WTC11 (cell line): ENCODE measurements around the gene CEP295NL. TPM values are rescaled to one million over a fixed set of nuclear protein-coding genes. Genes with fewer than 3 reads are reported as not detected.

ENCODE experiments used
- ATAC-seq: fragments of 200-7000 bp; cut with Tn5 transposase; 2 replicates; pipeline ENCODE4 v1.10.0; 2021; ENCODE audit warnings: mild to moderate bottlenecking, moderate library complexity
- CTCF ChIA-PET: fragments of 300-600 bp; sonication (Branson Sonifier 250); formaldehyde crosslinking; loops from one replicate; lab custom pipeline; 2021; ENCODE audit warnings: antibody characterized with exemption; lab: Charles Lee
- POLR2A ChIA-PET: fragments of 350-600 bp; sonication (Branson Sonifier 250); formaldehyde crosslinking; loops from one replicate; lab custom pipeline; 2021; ENCODE audit warnings: antibody characterized with exemption; lab: Charles Lee
- DNase-seq: peaks from one replicate; pipeline ENCODE4 v3.0.0; 2021; ENCODE audit warnings: low spot score
- H3K27ac Mint-ChIP-seq: 2 replicates; pipeline ENCODE4 v1.8.0; 2021; ENCODE audit warnings: mixed read lengths
- H3K27me3 Mint-ChIP-seq: 2 replicates; pipeline ENCODE4 v1.8.0; 2021; ENCODE audit warnings: low read depth, mild to moderate bottlenecking, moderate library complexity, mixed read lengths
- H3K36me3 Mint-ChIP-seq: 2 replicates; pipeline ENCODE4 v1.8.0; 2021; ENCODE audit warnings: mixed read lengths
- H3K4me1 Mint-ChIP-seq: 2 replicates; pipeline ENCODE4 v1.8.0; 2022; ENCODE audit warnings: mixed read lengths
- H3K4me3 Mint-ChIP-seq: 2 replicates; pipeline ENCODE4 v1.8.0; 2021; ENCODE audit warnings: mild to moderate bottlenecking, moderate library complexity, mixed read lengths
- H3K9me3 Mint-ChIP-seq: 2 replicates; pipeline ENCODE4 v1.8.0; 2021; ENCODE audit warnings: mixed read lengths
- ARID4B ChIP-seq: sonication (generic); formaldehyde crosslinking; IDR thresholded peaks from 2 replicates; pipeline ENCODE4 v1.8.0; 2023; ENCODE audit warnings: missing genetic modification reagents, mild to moderate bottlenecking, borderline replicate concordance
- E2F1 ChIP-seq: sonication (generic); formaldehyde crosslinking; IDR thresholded peaks from 2 replicates; pipeline ENCODE4 v1.8.0; 2022; ENCODE audit warnings: mild to moderate bottlenecking, missing genetic modification reagents
- FOXP4 ChIP-seq: sonication (generic); formaldehyde crosslinking; IDR thresholded peaks from 2 replicates; pipeline ENCODE4 v1.8.0; 2022; ENCODE audit warnings: mild to moderate bottlenecking, missing genetic modification reagents
- MLX ChIP-seq: sonication (generic); formaldehyde crosslinking; IDR thresholded peaks from 2 replicates; pipeline ENCODE4 v1.8.1; 2023; ENCODE audit warnings: mild to moderate bottlenecking, missing genetic modification reagents, moderate library complexity
- NR3C1 ChIP-seq: sonication (generic); formaldehyde crosslinking; conservative IDR thresholded peaks from 2 replicates; pipeline ENCODE4 v1.8.1; 2023; ENCODE audit warnings: low read depth, mild to moderate bottlenecking, missing genetic modification reagents
- SMAD3 ChIP-seq: sonication (generic); formaldehyde crosslinking; IDR thresholded peaks from 2 replicates; pipeline ENCODE4 v1.8.0; 2022; ENCODE audit warnings: missing genetic modification reagents, mild to moderate bottlenecking, borderline replicate concordance
- ZBTB21 ChIP-seq: sonication (generic); formaldehyde crosslinking; IDR thresholded peaks from 2 replicates; pipeline ENCODE4 v1.8.1; 2023; ENCODE audit warnings: mild to moderate bottlenecking, missing genetic modification reagents, borderline replicate concordance
- ZMAT4 ChIP-seq: fragments of 250-450 bp; sonication (Bioruptor Pico); IDR thresholded peaks from 2 replicates; pipeline ENCODE4 v1.9.0; 2021; ENCODE audit warnings: mild to moderate bottlenecking
- ZNF232 ChIP-seq: sonication (generic); formaldehyde crosslinking; IDR thresholded peaks from 2 replicates; pipeline ENCODE4 v1.8.0; 2022; ENCODE audit warnings: mild to moderate bottlenecking, missing genetic modification reagents
- ZNF263 ChIP-seq: sonication (generic); formaldehyde crosslinking; IDR thresholded peaks from 2 replicates; pipeline ENCODE4 v1.8.1; 2022; ENCODE audit warnings: low read depth, mild to moderate bottlenecking, moderate library complexity, missing genetic modification reagents
- ZNF416 ChIP-seq: fragments of 250-450 bp; sonication (Bioruptor Pico); IDR thresholded peaks from 2 replicates; pipeline ENCODE4 v1.9.0; 2021; ENCODE audit warnings: mild to moderate bottlenecking, inconsistent platforms
- ZNF423 ChIP-seq: fragments of 250-450 bp; sonication (Bioruptor Pico); IDR thresholded peaks from 2 replicates; pipeline ENCODE4 v2.1.2; 2022; ENCODE audit warnings: mild to moderate bottlenecking, moderate library complexity
- total RNA-seq: library from RNA; stranded (reverse); gene quantifications from 3 replicates; pipeline ENCODE4 v1.2.3, GENCODE V29; 2021
- TF ChIP-seq, protein P1 (sequence below): fragments of 250-450 bp; sonication (Bioruptor Pico); IDR thresholded peaks from 2 replicates; pipeline ENCODE4 v1.9.0; 2021; ENCODE audit warnings: mild to moderate bottlenecking
- TF ChIP-seq, protein P2 (sequence below): fragments of 250-450 bp; sonication (Bioruptor Pico); IDR thresholded peaks from 2 replicates; pipeline ENCODE4 v1.9.0; 2021; ENCODE audit warnings: mild to moderate bottlenecking, borderline replicate concordance

The CEP295NL gene
- total RNA-seq, 1 experiment from 2014 or later = 0.61 TPM

- no peak for TF ChIP-seq ARID4B (CRISPR knock-in tag)
- TF ChIP-seq ZBTB21 (CRISPR knock-in tag) = no peak
- no peak for TF ChIP-seq ZNF263 (CRISPR knock-in tag)
- no peak for TF ChIP-seq FOXP4 (CRISPR knock-in tag)
- TF ChIP-seq, protein P1, sequence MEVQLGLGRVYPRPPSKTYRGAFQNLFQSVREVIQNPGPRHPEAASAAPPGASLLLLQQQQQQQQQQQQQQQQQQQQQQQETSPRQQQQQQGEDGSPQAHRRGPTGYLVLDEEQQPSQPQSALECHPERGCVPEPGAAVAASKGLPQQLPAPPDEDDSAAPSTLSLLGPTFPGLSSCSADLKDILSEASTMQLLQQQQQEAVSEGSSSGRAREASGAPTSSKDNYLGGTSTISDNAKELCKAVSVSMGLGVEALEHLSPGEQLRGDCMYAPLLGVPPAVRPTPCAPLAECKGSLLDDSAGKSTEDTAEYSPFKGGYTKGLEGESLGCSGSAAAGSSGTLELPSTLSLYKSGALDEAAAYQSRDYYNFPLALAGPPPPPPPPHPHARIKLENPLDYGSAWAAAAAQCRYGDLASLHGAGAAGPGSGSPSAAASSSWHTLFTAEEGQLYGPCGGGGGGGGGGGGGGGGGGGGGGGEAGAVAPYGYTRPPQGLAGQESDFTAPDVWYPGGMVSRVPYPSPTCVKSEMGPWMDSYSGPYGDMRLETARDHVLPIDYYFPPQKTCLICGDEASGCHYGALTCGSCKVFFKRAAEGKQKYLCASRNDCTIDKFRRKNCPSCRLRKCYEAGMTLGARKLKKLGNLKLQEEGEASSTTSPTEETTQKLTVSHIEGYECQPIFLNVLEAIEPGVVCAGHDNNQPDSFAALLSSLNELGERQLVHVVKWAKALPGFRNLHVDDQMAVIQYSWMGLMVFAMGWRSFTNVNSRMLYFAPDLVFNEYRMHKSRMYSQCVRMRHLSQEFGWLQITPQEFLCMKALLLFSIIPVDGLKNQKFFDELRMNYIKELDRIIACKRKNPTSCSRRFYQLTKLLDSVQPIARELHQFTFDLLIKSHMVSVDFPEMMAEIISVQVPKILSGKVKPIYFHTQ (CRISPR knock-in tag) = no peak
- TF ChIP-seq SMAD3 (CRISPR knock-in tag) = no peak
These were observed 4.7 kb downstream of the CEP295NL start (continued) for GRCh38 chr17:78898075-78898836.

- H3K27ac Mint-ChIP-seq = no peak overlapping the region; the same call in 1 of the 2 replicates
- no peaks in the 10 kb centered on the region for H3K27me3 Mint-ChIP-seq
- CTCF ChIA-PET = interaction anchor here (0.5 to 2.3 kb wide), 2 partner anchors 32 to 691 kb away, joined by 6 to 10 read pairs; no protein-coding TSS in a partner anchor
- no peak overlapping the region for H3K4me3 Mint-ChIP-seq
- no peaks in the 10 kb centered on the region for H3K36me3 Mint-ChIP-seq
- POLR2A ChIA-PET = interaction anchor here (0.6 kb wide), 1 partner anchor 326 kb away, joined by 3 read pairs; no protein-coding TSS in a partner anchor
- no peak for DNase-seq
- peaks cover 16% of the 10 kb centered on the region for H3K4me1 Mint-ChIP-seq
- no peak for ATAC-seq
- no peaks in the 10 kb centered on the region for H3K9me3 Mint-ChIP-seq
- TF ChIP-seq ZNF232 (CRISPR knock-in tag) (no peak), ZNF423 (CRISPR knock-in tag) (no peak), E2F1 (no peak), ZMAT4 (CRISPR knock-in tag) (no peak), ZNF416 (CRISPR knock-in tag) (no peak), MLX (CRISPR knock-in tag) (no peak), NR3C1 (CRISPR knock-in tag) (no peak)
- TF ChIP-seq, protein P2, sequence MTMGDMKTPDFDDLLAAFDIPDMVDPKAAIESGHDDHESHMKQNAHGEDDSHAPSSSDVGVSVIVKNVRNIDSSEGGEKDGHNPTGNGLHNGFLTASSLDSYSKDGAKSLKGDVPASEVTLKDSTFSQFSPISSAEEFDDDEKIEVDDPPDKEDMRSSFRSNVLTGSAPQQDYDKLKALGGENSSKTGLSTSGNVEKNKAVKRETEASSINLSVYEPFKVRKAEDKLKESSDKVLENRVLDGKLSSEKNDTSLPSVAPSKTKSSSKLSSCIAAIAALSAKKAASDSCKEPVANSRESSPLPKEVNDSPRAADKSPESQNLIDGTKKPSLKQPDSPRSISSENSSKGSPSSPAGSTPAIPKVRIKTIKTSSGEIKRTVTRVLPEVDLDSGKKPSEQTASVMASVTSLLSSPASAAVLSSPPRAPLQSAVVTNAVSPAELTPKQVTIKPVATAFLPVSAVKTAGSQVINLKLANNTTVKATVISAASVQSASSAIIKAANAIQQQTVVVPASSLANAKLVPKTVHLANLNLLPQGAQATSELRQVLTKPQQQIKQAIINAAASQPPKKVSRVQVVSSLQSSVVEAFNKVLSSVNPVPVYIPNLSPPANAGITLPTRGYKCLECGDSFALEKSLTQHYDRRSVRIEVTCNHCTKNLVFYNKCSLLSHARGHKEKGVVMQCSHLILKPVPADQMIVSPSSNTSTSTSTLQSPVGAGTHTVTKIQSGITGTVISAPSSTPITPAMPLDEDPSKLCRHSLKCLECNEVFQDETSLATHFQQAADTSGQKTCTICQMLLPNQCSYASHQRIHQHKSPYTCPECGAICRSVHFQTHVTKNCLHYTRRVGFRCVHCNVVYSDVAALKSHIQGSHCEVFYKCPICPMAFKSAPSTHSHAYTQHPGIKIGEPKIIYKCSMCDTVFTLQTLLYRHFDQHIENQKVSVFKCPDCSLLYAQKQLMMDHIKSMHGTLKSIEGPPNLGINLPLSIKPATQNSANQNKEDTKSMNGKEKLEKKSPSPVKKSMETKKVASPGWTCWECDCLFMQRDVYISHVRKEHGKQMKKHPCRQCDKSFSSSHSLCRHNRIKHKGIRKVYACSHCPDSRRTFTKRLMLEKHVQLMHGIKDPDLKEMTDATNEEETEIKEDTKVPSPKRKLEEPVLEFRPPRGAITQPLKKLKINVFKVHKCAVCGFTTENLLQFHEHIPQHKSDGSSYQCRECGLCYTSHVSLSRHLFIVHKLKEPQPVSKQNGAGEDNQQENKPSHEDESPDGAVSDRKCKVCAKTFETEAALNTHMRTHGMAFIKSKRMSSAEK (CRISPR knock-in tag) = no peak
- TF ChIP-seq, protein P1 (CRISPR knock-in tag) = no peak
These were observed 5.3 kb downstream of the CEP295NL start for GRCh38 chr17:78897664-78898047.
